GM18520 (cell line): ENCODE results near the gene FUT9.
"Not testable (repeated sequence)": the region's sequence is repeated elsewhere in the genome, so short reads cannot be mapped to it uniquely, and the experiment has no call there.

Experiments used
- ATAC-seq: cut with Tn5 transposase; IDR thresholded peaks from one replicate; pipeline ENCODE4 v1.9.1; 2021; ENCODE audit not compliant: unreplicated experiment

FUT9 gene

DNA sequence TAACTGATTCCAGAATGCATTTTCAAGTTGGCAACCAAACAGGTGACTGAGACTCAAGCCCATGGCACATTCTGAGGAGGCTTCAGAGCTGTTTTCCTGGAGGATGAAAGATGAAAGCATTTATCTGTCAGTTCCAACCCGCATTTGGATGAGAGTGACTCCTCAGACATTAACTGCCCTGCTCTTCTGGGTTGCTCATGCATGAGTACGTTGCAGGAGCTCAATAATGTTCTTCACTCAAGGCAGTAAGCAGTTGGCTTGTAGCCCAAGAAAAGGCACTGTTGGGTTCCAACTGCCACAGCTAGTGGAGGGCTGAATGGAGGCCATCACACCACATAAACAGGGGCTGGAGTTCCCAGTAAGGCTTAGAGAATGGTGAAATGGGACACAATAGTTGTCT is 155.3 kb downstream of the FUT9 start:
- ATAC-seq = no peak

DNA sequence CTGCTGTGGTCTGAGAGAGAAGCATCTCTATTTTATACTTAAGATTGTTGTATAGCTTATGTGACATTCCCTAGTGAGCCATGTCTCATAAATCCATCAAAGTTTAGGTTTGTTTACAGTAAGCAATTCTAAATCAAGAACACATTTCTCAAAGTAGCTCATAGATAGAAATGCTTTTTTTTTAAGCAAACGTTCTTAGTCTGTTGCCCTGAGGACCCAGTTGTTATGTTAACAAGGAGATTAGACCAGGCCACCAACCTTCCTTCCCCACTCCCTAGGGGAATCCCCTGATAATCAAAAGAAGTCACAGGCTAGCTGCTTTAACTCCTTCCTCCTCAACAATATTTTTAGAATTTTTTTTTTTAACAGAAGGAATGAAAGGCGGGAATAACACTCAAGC is 169.0 kb downstream of the FUT9 start:
- ATAC-seq = no peak

DNA sequence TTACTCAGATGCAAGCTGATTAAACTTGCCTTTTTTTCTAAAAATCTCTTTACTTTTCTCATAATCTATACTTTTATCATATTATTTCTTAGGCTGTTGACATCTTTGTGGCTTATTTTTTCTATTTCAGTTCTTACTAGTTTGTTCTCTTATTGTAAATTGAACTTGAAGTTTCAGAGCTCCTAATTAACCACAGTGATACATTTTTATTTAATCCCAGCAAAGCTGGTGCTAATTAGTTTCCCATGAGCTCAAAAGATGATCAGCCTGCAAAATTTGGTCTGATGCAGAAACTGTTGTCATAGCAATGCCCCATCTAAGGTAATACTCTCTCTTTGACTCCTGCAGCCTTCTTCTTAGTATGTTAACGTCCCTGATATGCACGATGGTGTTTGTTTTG is 170.3 kb downstream of the FUT9 start:
- ATAC-seq = no peak

DNA sequence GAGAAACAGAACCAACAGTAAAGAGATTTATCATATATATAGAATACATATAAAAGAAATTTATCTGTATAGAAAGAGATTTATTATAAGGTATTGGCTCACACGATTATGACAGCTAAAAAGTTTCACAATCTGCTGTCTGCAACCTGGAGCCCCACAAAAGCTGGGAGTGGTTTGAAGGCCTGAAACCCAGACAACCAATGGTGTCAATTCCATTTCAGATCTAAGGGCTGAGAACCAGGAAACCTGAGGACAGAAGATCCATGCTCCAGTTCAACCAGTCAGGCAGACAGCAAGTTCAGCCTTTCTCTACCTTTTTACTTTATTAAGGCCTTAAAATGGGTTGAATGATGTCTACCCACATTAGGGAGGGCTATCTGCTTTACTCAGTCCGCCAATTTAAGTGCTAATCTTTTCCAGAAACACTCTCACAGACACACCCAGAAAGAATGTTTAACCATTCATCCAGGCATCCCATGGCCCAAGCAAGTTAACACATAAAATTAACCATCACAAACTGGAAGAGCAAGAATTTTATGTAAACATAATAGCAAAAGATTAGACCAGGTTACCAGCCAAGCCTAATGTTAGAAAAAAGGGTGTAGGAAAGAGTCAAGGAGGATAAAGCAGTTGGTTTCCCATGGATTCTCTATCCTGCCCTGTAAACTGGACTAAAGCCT is 170.9 kb downstream of the FUT9 start:
- ATAC-seq = no peak

DNA sequence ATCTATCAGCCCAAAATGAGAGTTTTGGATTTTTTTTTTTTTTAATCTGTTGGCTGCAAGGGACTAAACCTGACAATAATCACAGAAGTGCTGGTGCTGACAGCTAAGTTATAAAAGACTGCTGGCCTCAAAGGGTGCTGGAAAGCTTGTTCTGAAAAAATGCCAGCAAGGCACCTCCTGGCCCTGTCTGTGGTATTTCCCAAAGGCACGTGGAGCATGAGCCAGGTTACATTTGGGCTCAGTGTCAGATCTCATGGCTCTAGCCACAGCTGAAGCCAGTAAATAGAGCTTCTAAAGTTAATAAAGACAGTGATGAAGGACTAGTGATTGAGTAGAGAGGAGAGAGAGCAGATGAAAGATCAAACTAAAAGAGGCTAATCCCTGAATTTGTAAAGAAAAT is 178.9 kb downstream of the FUT9 start:
- ATAC-seq = no peak

DNA sequence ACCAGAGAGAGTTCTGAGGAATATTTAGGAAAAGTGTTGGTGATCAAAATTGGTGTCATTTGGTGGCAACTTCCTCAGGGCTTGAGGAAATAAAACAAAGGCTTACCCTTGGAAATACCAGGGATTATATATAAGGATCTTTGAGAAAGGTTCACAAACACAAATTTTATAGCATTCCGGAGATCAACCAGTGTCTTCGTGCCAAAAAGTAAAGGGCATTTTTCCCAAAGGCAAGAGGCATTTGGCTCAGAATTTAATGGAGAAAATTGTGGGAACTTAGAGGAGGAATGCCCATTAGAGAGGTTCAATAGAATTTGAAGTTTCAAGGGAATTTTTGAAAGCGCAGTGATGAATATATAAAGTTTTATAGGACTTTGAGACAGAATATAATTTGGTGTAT is 179.5 kb downstream of the FUT9 start:
- ATAC-seq = no peak

DNA sequence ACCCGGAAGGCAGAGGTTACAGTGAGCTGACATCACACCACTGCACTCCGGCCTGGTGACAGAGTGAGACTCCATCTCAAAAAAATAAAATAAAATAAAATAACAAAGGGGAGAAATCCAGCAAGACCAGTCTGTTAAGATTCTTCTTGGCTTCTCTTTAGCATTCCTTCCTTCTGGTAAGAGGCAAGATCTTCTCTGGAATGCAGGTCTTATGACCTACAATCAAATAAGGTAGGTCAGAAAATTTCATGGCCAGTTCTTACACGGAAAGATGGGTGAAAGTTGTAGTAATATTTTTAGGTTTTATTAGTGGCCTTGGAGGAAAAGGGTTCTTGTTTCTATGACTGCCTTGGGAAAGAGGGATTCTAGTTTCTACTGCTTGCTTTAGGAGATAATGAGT is 180.9 kb downstream of the FUT9 start:
- ATAC-seq = no peak

DNA sequence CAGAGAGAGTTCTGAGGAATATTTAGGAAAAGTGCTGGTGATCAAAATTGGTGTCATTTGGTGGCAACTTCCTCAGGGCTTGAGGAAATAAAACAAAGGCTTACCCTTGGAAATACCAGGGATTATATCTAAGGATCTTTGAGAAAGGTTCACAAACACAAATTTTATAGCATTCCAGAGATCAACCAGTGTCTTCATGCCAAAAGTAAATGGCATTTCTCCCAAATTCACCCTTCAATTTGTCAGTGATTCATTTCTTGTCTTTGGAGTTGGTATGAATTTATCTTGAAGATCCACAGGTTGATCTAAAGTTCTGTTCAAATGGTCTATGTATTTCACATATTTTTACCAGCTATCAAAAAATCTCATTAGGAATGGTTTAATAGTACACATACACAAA is 181.5 kb downstream of the FUT9 start:
- no peak for ATAC-seq

DNA sequence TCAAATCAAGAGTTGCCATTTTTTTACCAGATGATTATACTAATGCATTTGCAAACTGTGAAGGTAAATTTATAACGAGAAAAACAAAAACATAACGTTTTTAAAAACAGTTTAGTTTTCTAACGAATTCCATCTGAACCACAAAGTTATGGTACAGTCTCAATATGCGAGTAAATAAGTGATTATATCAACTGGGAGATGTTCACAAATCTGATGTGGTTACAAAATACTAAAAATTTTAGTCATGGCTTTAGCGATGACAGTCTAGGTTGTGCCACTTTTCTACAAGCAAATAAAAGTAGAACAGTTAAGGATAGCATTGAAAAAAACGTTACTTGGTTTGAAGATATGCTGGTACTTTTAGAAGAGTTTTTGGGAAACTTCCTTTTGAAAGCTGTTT is 186.8 kb downstream of the FUT9 start:
- ATAC-seq = no peak

DNA sequence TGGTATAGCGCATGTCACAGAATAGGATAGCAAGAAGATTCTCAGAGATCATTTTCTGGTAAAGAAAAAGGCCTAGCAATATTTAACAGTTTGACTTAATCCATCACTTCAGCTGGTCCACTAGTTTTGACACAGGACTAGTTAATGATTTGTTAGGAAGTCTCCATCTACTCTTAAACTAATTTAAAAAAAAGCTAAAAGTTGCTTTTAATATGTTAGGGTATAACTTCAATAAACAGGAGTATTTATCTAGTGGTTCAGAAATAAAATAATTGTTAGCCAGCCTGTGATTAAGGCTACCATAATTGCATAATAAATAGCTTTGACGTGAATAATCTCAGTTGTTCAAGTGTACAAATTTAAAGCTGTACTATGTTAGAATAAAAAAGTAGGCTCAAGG is 195.6 kb downstream of the FUT9 start:
- ATAC-seq = no peak

DNA sequence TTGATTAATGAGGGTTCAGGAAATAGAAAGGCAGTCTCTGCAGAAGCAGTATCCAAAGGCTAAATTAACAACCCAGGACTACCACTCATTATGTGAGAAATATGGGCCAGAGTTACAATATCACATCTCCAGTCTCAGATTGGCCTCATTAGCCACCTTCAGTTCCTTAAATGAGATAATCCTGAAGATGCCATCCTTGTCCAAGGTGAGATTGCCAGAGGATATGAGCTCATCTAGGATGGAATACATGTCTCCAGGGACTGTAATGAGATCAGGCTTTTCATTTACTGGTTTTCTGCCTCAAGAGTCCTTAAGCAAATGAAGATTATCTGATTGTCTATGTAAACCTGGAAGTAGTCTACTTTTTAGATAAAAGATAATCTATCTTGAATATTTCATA is 196.3 kb downstream of the FUT9 start:
- no peak for ATAC-seq

DNA sequence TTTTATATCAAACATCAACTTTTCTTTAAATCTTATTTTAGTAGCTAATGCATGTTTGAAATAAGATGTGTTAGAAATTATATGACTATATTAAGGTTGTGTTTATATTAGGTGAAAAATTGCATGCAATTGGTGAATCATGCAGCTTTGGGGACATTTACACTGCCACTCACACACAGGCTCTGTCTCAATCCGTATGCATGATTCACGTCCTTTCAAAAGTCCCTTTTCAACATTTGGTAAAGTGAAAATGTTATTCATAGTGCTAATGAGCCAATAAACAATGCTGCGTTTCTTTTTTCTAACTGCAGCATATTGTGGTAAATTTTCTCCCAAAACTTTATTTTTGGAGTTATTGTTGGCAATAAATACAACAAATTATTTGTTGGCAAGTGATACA is 198.0 kb downstream of the FUT9 start:
- no peak for ATAC-seq

DNA sequence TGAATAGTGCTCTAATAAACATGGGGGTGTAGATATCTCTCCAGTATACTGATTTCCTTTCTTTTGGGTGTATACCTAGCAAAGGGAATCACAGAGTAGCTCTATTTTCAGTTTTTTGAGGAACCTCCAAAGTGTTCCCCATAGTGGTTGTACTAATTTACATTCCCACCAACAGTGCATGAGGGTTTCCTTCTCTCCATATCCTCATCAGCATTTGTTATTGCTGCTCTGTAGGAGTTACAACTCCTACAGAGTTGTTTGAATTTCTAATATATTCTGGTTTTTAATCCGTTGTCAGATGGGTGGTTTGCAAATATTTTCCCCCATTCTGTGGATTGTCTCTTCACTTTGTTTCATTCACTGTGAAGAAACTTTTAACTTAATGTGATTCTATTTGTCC is 207.9 kb downstream of the FUT9 start:
- ATAC-seq = no peak

DNA sequence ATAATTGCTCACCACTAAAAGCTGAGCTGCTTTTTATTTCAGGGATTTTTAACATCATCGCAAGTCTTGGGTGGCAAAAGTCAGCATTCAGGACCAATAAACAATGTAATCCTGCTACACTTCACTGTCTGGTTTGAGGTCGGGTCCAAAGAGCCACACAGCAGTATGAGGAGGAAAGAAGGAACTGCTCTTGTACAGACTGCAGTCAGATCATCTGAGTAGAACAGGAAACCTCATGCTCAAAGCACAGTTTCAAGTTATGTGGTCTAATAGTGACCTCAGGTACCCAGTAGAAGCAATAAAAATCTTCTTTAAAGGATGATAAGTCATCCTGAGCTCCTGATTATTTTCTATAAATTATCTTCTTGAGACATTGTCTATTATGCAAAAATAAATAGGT is 211.4 kb downstream of the FUT9 start:
- no peak for ATAC-seq

DNA sequence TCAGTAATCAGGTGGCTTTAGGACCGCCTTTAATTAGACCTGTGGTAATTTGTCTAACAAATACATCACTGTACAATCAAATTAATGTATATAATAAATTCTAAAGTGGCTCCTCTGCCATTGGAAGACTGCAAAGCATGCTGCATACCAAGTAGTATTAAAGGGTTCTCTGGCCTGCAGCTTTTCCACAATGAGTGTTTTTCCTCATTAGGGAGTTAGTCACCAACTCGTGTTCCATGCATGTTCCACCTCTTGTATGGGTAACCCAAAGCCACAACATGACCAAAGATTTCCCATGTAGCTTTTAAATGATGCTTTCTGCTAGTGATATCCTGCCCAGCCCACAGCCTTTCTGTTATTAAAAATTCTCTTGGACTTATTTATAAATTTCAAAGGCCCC is 218.7 kb downstream of the FUT9 start:
- no peak for ATAC-seq

DNA sequence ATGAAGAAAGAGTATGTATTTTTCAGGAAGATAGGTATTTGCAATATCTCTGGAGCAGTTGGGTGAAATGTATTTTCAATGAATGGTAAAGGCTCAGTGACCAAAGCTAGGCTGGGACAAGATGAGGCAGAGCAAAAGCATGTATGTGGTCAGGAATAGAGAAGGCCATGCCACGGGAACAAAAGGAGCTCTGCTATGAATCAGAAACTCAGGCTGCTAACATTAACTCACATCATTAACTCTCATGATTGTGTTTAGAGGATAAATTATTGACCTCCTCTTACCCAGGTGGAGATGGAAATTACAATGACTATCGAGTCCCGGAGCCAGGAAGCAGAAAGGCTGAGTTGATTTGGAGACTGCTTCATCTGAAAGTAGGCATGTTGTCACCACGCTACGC is 220.2 kb downstream of the FUT9 start:
- no peak for ATAC-seq

DNA sequence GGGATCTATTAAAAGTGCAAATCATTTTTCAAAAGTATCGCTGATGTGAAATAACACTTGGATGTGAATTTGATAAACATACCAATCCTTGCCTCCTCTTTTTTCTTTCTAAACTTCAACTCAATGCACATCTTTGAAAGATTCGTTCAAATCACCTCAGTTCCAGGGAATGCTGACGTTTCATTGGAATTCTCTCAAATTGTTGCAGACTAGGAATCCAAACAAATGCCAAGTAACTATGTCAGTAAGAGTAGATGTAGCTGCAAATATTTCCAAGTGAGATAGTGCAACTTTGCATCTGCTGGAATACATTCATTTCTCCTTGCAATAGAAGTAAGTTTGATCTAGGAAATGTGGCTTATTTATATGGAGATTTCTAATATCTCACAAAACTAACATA is 220.7 kb downstream of the FUT9 start:
- no peak for ATAC-seq

DNA sequence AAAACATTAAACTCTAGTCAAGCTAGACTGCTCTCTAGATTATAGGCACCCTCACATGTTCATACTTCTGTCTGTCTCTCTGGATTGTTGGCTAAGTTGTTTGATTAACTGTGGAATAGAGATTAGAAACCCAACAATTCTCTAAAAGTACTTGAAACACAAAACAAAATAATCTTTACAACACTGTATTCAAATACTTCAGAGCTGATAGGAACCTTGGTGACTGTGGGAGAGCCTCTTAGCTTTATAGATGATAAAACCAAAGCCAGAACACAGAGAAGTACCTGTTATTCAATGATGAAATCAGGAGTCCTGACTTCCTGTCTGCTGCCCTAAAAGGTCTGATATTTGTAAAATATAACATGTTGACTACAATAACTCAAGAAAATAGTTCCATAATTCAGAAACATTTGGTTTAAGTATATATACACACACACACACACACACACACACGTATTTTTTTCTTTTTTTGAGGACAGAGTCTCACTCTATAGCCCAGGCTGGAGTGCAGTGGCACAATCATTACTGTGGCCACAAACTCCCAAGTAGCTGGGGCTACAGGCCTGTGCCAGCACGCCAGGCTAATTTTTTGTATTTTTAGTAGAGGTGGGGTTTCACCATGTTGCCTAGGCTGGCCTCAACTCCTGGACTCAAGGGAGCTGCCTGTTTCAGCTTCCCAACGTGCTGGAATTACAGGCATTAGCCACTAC is 222.0 kb downstream of the FUT9 start:
- ATAC-seq = no peak

DNA sequence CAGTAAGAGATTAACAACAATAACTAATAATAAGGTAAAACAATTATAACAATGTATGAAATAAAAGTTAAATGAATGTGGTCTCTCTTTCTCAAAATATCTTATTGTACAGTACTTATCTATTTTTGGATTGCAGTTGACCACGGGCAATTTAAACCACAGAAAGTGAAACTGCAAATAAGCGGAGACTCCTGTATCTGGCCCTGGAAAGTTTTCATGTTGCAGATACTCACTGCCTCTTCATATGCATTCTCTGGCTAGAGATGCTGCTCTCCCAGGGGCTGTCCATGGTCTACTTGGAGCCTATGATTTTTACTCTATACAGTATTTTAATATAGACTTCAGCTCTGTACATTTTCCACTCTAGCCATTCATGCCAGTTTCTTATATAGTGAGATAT is 230.8 kb downstream of the FUT9 start:
- ATAC-seq = no peak

DNA sequence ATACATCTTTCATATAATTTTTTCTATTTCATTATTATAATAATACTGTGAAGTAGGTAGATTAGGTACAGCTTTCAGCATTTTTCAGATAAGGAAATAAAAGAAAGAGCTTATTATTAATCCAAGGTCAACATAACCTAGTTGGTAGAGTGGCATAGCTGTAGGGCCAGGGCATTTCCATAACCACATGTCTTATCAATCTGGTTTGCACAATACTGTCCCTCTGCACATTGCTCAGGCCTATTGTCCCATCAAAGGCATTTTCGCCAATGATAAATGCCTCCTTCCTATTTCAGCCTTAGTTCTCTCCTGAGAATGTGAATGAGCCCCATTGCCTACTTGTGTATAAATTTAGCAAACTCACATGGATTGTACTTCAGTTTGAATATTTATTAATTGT is 234.0 kb downstream of the FUT9 start:
- ATAC-seq = no peak

DNA sequence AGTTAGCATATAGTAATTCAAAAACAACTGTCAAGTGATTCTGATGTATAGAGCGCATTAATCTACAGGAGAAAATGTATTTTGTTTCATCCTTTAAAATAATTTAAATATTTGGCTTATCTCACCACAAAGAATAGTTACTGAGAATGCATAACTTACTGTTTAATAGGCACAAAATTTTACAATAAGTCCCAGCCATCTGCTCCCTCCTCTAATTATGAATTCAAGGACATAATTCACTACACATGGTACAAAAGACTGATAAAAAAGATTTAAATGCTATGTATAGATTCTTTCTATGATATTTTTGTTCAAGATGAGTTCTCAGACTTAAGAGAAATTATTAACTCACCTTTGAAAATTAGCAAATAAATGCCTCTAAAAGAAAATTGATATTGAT is 242.0 kb downstream of the FUT9 start:
- no peak for ATAC-seq

DNA sequence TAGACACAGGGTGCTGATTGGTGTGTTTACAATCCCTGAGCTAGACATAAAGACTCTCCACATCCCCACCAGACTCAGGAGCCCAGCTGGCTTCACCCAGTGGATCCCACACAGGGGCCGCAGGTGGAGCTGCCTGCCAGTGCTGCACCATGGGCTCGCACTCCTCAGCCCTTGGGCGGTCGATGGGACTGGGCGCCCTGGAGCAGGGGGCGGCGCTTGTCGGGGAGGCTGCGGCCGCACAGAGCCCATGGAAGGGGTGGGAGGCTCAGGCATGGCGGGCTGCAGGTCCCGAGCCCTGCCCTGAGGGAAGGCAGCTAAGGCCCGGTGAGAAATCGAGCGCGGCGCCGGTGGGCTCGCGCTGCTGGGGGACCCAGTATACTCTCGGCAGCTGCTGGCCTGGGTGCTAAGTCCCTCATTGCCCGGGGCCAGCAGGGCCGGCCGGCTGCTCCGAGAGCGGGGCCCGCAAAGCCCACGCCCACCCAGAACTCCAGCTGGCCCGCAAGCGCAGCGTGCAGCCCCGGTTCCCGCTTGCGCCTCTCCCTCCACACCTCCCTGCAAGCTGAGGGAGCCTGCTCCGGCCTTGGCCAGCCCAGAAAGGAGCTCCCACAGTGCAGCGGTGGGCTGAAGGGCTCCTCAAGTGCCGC is 245.1 kb downstream of the FUT9 start:
- not testable (repeated sequence) for ATAC-seq
